HL-60 (cell line): ENCODE measurements around the gene NINJ1.

ENCODE experiments used
- GABPA ChIP-seq: IDR thresholded peaks from 2 replicates; pipeline ENCODE4 v1.6.1; 2012; ENCODE audit warnings: low read depth
- POLR2AphosphoS5 ChIP-seq: IDR thresholded peaks from 2 replicates; pipeline ENCODE4 v1.6.1; 2012; ENCODE audit warnings: low read depth
- TF ChIP-seq, protein P1 (sequence below): IDR thresholded peaks from one replicate; pipeline ENCODE4 v1.5.1; 2011; ENCODE audit warnings: low read length, control low read depth, inconsistent platforms; ENCODE audit not compliant: insufficient read depth

DNA sequence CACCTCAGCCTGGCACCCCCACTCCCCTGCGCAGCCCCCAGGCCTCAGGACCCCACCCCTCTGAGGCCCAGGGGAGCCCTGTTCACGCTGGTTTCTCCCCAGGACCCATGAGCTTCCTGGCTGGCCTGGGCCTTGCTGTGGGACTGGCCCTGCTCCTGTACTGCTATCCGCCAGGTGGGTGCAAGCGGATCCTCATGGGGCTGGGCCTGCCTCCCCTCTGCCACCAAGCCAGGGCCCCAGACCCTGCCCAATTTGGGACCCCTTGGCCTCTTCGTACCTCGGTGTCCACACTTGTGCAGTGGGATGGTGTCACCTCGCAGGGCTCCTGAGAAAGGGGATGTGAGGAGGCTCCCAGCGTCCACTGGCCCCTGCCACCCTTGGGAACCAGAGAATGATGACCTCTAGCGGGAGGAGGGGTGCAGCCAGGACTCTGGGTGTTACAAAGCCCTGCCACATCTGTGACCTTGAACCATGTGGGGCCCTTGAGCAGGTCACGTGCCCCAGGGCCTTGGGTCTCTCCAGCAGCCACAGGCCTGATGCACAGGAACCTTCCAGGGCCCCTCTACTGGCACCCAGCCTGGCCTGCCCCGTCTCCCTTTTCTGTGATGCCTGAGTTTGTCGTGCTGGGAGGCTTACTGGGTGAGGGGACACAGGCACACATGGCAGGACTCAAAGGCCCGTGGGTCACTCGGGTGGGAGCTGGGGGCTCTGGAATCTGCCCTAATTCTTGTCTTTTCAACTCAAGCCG lies 21.8 kb downstream of the NINJ1 start:
- TF ChIP-seq POLR2AphosphoS5 (no peak), GABPA (no peak)
- TF ChIP-seq, protein P1, sequence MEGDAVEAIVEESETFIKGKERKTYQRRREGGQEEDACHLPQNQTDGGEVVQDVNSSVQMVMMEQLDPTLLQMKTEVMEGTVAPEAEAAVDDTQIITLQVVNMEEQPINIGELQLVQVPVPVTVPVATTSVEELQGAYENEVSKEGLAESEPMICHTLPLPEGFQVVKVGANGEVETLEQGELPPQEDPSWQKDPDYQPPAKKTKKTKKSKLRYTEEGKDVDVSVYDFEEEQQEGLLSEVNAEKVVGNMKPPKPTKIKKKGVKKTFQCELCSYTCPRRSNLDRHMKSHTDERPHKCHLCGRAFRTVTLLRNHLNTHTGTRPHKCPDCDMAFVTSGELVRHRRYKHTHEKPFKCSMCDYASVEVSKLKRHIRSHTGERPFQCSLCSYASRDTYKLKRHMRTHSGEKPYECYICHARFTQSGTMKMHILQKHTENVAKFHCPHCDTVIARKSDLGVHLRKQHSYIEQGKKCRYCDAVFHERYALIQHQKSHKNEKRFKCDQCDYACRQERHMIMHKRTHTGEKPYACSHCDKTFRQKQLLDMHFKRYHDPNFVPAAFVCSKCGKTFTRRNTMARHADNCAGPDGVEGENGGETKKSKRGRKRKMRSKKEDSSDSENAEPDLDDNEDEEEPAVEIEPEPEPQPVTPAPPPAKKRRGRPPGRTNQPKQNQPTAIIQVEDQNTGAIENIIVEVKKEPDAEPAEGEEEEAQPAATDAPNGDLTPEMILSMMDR = no peak
